Subcutaneous adipose tissue (tissue), 4 donors: ENCODE measurements around the gene EXOC4. TPM values are rescaled to one million over a fixed set of nuclear protein-coding genes. Genes with fewer than 3 reads are reported as not detected.

Experiments
- total RNA-seq, 4 donors: library from RNA; depleted of rRNA; stranded (reverse); fragments of >200 nt; gene quantifications; one replicate each; pipeline ENCODE4 v1.1.0, GENCODE V29; 2016
- TF ChIP-seq, protein P1 (sequence below): fragments of 450-650 bp; IDR thresholded peaks from one replicate; pipeline ENCODE4 v1.5.1; 2016; ENCODE audit warnings: low read depth, mild to moderate bottlenecking, control low read depth, antibody characterized with exemption, moderate library complexity

EXOC4 gene
- total RNA-seq, 4 donors from 2014 or later: 62.9 to 84.3 (median 77.3) TPM

DNA sequence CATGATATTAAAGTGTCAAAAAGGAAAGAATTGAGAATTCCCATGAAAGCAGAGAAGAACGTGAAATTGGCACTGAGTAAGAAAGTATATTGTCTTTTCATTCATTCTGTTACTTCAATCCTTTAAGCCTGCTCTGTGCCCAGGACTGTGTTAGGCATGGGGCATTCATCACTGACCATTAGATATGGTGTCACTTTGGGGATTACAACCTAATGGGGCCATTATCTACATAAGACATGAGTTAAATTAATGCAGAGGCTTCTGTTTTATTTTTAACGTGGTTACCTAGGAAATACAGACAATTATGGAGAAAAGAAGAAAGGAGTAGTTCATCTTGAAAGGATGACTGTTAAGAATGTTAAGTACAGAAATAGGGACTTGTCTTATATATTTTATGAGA, 710.8 kb downstream of the EXOC4 start:
- TF ChIP-seq, protein P1, sequence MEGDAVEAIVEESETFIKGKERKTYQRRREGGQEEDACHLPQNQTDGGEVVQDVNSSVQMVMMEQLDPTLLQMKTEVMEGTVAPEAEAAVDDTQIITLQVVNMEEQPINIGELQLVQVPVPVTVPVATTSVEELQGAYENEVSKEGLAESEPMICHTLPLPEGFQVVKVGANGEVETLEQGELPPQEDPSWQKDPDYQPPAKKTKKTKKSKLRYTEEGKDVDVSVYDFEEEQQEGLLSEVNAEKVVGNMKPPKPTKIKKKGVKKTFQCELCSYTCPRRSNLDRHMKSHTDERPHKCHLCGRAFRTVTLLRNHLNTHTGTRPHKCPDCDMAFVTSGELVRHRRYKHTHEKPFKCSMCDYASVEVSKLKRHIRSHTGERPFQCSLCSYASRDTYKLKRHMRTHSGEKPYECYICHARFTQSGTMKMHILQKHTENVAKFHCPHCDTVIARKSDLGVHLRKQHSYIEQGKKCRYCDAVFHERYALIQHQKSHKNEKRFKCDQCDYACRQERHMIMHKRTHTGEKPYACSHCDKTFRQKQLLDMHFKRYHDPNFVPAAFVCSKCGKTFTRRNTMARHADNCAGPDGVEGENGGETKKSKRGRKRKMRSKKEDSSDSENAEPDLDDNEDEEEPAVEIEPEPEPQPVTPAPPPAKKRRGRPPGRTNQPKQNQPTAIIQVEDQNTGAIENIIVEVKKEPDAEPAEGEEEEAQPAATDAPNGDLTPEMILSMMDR: no peak

DNA sequence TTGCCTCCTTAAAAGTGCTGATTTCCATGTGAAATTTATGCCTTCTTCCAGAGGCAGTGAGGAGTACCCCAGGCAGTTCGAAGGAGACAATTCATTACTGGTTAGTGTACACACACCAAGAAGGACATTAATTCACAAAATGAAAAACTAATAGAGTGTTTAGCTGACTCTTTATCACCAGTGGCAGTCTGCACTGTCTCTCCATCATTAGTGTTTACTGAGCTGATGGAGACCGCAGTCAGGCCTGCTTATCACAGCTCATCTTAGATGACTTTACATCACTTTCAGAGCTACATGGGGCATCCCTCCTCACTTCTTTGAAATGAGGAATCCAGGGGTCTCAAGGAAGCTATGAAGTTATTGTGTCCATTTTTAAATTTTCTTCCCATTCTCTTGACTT, 718.7 kb downstream of the EXOC4 start:
- TF ChIP-seq, protein P1: no peak

DNA sequence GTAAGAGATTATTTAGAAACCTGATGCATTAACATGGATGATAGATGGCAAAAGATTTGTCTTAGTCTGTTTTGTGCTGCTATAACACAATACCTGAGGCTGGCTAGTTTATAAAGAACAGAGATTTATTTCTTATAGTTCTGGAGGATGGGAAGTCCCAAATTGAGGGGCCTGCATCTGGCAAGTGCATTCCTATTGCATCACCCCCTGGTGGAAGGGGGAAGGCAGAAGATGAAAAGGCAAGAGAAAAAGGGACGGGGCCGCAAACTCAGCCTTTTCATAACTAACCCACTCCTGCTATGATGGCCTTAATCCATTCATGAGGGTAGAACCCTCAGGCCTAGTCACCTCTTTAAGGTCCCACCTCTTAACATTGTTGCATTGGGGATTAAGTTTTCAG, 720.8 kb downstream of the EXOC4 start:
- TF ChIP-seq, protein P1: no peak

DNA sequence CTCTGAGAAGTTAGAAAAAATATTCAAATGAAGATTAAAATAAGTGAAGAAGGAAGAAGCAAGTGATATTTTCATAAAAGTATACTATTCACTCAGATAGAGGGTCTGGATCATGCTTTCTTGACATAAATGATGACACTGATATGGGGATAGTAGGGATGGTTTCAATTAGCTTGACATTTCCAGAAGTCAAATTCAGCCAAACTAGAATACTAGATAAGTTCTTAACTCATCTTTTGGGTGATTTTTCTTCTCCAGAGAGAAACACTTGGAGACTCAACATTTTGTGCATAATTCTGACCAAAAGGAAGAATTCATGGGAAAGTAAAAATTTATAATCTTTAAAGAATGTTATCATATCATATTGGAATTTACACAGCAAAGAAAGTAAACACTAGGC, 722.3 kb downstream of the EXOC4 start:
- TF ChIP-seq, protein P1: no peak

DNA sequence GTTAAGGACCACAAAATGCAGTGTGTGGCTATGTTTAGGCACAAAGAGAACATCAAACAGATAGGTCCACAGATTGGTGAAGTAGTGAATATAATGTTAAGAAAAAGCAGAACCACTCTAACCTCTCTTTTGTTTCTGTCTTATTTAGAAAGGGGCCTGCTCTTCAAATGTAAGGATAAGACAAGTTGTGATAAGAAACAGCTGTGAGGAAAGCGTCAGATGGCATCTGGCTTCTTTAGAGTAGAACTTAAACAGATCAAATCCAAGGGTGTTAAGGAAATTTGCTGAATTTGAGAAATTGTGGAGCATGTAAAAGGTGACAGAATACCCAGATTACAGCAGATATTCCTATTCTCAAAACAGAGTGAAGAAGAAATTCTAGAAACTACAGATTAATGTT, 723.3 kb downstream of the EXOC4 start:
- TF ChIP-seq, protein P1: no peak

DNA sequence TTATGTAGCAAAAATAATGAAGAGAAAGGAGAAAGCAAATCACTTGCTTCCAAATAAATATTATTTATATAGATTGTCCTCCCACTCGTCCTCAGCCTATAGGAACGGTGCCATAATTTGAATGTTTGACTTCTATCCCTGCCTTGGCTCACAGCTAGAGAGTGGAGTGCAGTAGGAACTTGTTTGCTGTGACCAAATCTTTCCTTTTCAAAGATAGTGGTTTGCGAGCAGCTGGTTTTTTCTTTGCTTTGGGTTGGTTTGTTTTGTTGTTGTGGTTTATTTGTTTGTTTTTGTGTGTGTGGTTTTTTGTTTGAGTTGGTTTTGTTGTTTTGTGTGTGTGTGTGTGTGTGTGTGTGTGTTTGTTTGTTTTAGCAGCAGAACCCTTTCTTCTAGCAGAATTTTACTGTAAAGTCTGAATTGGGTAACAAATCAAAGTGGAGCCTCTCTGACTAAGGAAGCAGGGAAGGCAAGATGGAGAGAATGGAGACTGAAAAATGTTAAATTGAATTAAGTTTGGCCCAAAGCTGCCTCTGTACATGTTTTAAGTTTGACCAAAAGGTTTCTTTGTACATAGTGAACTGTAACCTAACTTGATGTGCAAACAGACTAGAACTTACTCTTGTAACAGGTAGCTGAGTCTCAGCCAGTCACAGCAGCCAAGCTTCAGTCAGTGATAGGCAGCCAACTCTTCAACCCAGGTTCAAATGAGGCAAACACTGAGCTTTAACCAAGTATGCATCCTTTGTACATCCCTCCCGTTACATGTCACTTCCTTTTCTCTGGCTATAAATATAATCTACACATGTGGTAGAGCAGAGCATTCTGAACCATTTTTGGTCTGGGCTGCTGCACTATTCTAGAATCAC, 724.8 kb downstream of the EXOC4 start:
- TF ChIP-seq, protein P1: no peak

DNA sequence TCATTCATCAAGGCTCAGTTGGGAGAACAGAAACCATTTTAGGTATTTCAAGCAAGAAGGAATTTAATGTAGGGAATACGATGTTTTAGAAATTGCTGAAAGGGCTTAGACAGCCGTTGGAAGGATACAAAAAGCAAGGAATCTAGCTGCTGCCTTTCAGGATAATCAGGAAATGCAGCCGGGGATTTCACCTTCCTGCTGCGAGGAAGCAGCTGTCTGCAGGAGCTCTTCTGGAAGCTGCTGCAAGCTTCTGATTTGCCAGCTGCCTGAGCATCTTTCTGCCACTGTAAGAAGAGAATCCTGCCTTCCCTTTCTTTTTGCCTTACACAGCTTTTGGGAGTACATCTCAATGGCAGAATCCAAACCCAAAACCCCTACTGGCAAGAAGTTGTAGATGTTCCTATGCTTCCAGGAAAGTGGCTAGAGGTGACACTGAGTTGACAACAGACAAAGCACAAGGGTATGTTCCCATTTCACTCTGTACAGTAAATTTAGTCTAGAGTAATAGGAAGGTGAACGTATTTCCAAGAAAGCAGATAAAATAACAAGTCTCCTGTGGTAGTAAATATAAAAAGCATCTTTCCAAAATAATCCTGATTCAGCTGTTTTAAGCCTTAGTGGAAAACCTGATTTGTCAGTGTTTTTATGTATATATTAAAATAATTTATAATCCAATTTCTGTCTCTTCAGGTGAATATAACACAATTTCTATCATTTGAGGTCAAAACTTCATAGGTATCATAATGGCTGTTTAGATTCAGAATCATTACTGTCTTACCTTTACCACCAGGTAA, 725.8 kb downstream of the EXOC4 start:
- TF ChIP-seq, protein P1: no peak
